ENCODE results near the gene MOCS1.

MOCS1 gene

GRCh38 chr6:39909701-39910100 is 24.6 kb downstream of the MOCS1 start:
- Histone ChIP-seq H3K27ac (ENCODE audit: low read length) (no peak overlapping the region), H3K4me3 (ENCODE audit: low read length) (no peak overlapping the region), H3K9me3 (ENCODE audit: control insufficient read depth, low read depth, low read length) (no peaks in the 10 kb centered on the region), H3K9ac (ENCODE audit: low read length) (no peak overlapping the region), H3K4me1 (ENCODE audit: control insufficient read depth, low read depth, low read length) (no peaks in the 10 kb centered on the region), H3K27me3 (ENCODE audit: control insufficient read depth, insufficient read depth, low read length) (no peaks in the 10 kb centered on the region), H3K36me3 (ENCODE audit: control insufficient read depth, low read depth, low read length) (peaks cover 12% of the 10 kb centered on the region)

GRCh38 chr6:39908838-39909583 is 25.3 kb downstream of the MOCS1 start:
- peaks cover 10% of the 10 kb centered on the region for H3K36me3 ChIP-seq (ENCODE audit: control insufficient read depth, low read depth, low read length)
- no peak overlapping the region for H3K27ac ChIP-seq (ENCODE audit: low read length)
- no peaks in the 10 kb centered on the region for H3K4me1 ChIP-seq (ENCODE audit: control insufficient read depth, low read depth, low read length)
- no peak overlapping the region for H3K4me3 ChIP-seq (ENCODE audit: low read length)
- H3K9ac ChIP-seq (ENCODE audit: low read length) = no peak overlapping the region
- no peaks in the 10 kb centered on the region for H3K9me3 ChIP-seq (ENCODE audit: control insufficient read depth, low read depth, low read length)
- no peaks in the 10 kb centered on the region for H3K27me3 ChIP-seq (ENCODE audit: control insufficient read depth, insufficient read depth, low read length)

- no peaks in the 10 kb centered on the region for H3K27me3 ChIP-seq (ENCODE audit: control insufficient read depth, insufficient read depth, low read length)
- H3K9me3 ChIP-seq (ENCODE audit: control insufficient read depth, low read depth, low read length) = no peaks in the 10 kb centered on the region
- no peak overlapping the region for H3K4me3 ChIP-seq (ENCODE audit: low read length)
- no peak overlapping the region for H3K9ac ChIP-seq (ENCODE audit: low read length)
- H3K36me3 ChIP-seq (ENCODE audit: control insufficient read depth, low read depth, low read length) = peaks cover 7% of the 10 kb centered on the region
- no peak overlapping the region for H3K27ac ChIP-seq (ENCODE audit: low read length)
- H3K4me1 ChIP-seq (ENCODE audit: control insufficient read depth, low read depth, low read length) = no peaks in the 10 kb centered on the region
Measured at GRCh38 chr6:39907871-39908575, 26.2 kb downstream of the MOCS1 start.

GRCh38 chr6:39906318-39906761 is 27.9 kb downstream of the MOCS1 start:
- H3K9me3 ChIP-seq (ENCODE audit: control insufficient read depth, low read depth, low read length) = no peaks in the 10 kb centered on the region
- no peaks in the 10 kb centered on the region for H3K27me3 ChIP-seq (ENCODE audit: control insufficient read depth, insufficient read depth, low read length)
- no peak overlapping the region for H3K27ac ChIP-seq (ENCODE audit: low read length)

GRCh38 chr6:39905640-39905975 is 28.7 kb downstream of the MOCS1 start:
- Histone ChIP-seq H3K4me3 (ENCODE audit: low read length) (no peak overlapping the region), H3K36me3 (ENCODE audit: control insufficient read depth, low read depth, low read length) (peaks cover 3% of the 10 kb centered on the region), H3K9ac (ENCODE audit: low read length) (no peak overlapping the region), H3K9me3 (ENCODE audit: control insufficient read depth, low read depth, low read length) (no peaks in the 10 kb centered on the region), H3K4me1 (ENCODE audit: control insufficient read depth, low read depth, low read length) (no peaks in the 10 kb centered on the region), H3K27me3 (ENCODE audit: control insufficient read depth, insufficient read depth, low read length) (no peaks in the 10 kb centered on the region), H3K27ac (ENCODE audit: low read length) (no peak overlapping the region)

More at GRCh38 chr6:39906318-39906761, 27.9 kb downstream of the MOCS1 start:
- Histone ChIP-seq H3K4me1 (ENCODE audit: control insufficient read depth, low read depth, low read length) (no peaks in the 10 kb centered on the region), H3K9ac (ENCODE audit: low read length) (no peak overlapping the region), H3K36me3 (ENCODE audit: control insufficient read depth, low read depth, low read length) (peaks cover 3% of the 10 kb centered on the region), H3K4me3 (ENCODE audit: low read length) (no peak overlapping the region)

- no peaks in the 10 kb centered on the region for H3K4me1 ChIP-seq (ENCODE audit: control insufficient read depth, low read depth, low read length)
- H3K9me3 ChIP-seq (ENCODE audit: control insufficient read depth, low read depth, low read length) = no peaks in the 10 kb centered on the region
- H3K27ac ChIP-seq (ENCODE audit: low read length) = no peak overlapping the region
- peaks cover 3% of the 10 kb centered on the region for H3K36me3 ChIP-seq (ENCODE audit: control insufficient read depth, low read depth, low read length)
- no peaks in the 10 kb centered on the region for H3K27me3 ChIP-seq (ENCODE audit: control insufficient read depth, insufficient read depth, low read length)
- no peak overlapping the region for H3K9ac ChIP-seq (ENCODE audit: low read length)
- no peak overlapping the region for H3K4me3 ChIP-seq (ENCODE audit: low read length)
Measured at GRCh38 chr6:39904946-39905639, 29.2 kb downstream of the MOCS1 start.

GRCh38 chr6:39903656-39904055 is 30.6 kb downstream of the MOCS1 start:
- no peak overlapping the region for H3K9ac ChIP-seq (ENCODE audit: low read length)
- H3K27me3 ChIP-seq (ENCODE audit: control insufficient read depth, insufficient read depth, low read length) = no peaks in the 10 kb centered on the region
- no peaks in the 10 kb centered on the region for H3K9me3 ChIP-seq (ENCODE audit: control insufficient read depth, low read depth, low read length)
- peaks cover 3% of the 10 kb centered on the region for H3K36me3 ChIP-seq (ENCODE audit: control insufficient read depth, low read depth, low read length)
- no peak overlapping the region for H3K4me3 ChIP-seq (ENCODE audit: low read length)
- H3K4me1 ChIP-seq (ENCODE audit: control insufficient read depth, low read depth, low read length) = no peaks in the 10 kb centered on the region
- no peak overlapping the region for H3K27ac ChIP-seq (ENCODE audit: low read length)

- Histone ChIP-seq H3K27me3 (ENCODE audit: control insufficient read depth, insufficient read depth, low read length) (no peaks in the 10 kb centered on the region), H3K36me3 (ENCODE audit: control insufficient read depth, low read depth, low read length) (no peaks in the 10 kb centered on the region), H3K4me3 (ENCODE audit: low read length) (no peak overlapping the region), H3K27ac (ENCODE audit: low read length) (no peak overlapping the region), H3K4me1 (ENCODE audit: control insufficient read depth, low read depth, low read length) (peaks cover 6% of the 10 kb centered on the region), H3K9me3 (ENCODE audit: control insufficient read depth, low read depth, low read length) (no peaks in the 10 kb centered on the region), H3K9ac (ENCODE audit: low read length) (no peak overlapping the region)
Measured at GRCh38 chr6:39902786-39903465, 31.3 kb downstream of the MOCS1 start.

GRCh38 chr6:39902136-39902535 is 32.1 kb downstream of the MOCS1 start:
- no peaks in the 10 kb centered on the region for H3K9me3 ChIP-seq (ENCODE audit: control insufficient read depth, low read depth, low read length)
- H3K9ac ChIP-seq (ENCODE audit: low read length) = no peak overlapping the region
- H3K4me1 ChIP-seq (ENCODE audit: control insufficient read depth, low read depth, low read length) = peaks cover 14% of the 10 kb centered on the region
- no peak overlapping the region for H3K4me3 ChIP-seq (ENCODE audit: low read length)
- no peak overlapping the region for H3K27ac ChIP-seq (ENCODE audit: low read length)
- no peaks in the 10 kb centered on the region for H3K27me3 ChIP-seq (ENCODE audit: control insufficient read depth, insufficient read depth, low read length)
- no peaks in the 10 kb centered on the region for H3K36me3 ChIP-seq (ENCODE audit: control insufficient read depth, low read depth, low read length)

GRCh38 chr6:39901670-39902069 is 32.6 kb downstream of the MOCS1 start:
- peaks cover 16% of the 10 kb centered on the region for H3K4me1 ChIP-seq (ENCODE audit: control insufficient read depth, low read depth, low read length)
- H3K27ac ChIP-seq (ENCODE audit: low read length) = no peak overlapping the region
- no peaks in the 10 kb centered on the region for H3K27me3 ChIP-seq (ENCODE audit: control insufficient read depth, insufficient read depth, low read length)
- no peak overlapping the region for H3K4me3 ChIP-seq (ENCODE audit: low read length)
- H3K9ac ChIP-seq (ENCODE audit: low read length) = no peak overlapping the region
- H3K36me3 ChIP-seq (ENCODE audit: control insufficient read depth, low read depth, low read length) = no peaks in the 10 kb centered on the region
- no peaks in the 10 kb centered on the region for H3K9me3 ChIP-seq (ENCODE audit: control insufficient read depth, low read depth, low read length)

- Histone ChIP-seq H3K9ac (ENCODE audit: low read length) (no peak overlapping the region), H3K36me3 (ENCODE audit: control insufficient read depth, low read depth, low read length) (no peaks in the 10 kb centered on the region), H3K9me3 (ENCODE audit: control insufficient read depth, low read depth, low read length) (no peaks in the 10 kb centered on the region), H3K4me3 (ENCODE audit: low read length) (no peak overlapping the region), H3K27ac (ENCODE audit: low read length) (no peak overlapping the region), H3K27me3 (ENCODE audit: control insufficient read depth, insufficient read depth, low read length) (no peaks in the 10 kb centered on the region), H3K4me1 (ENCODE audit: control insufficient read depth, low read depth, low read length) (peaks cover 16% of the 10 kb centered on the region)
Measured at GRCh38 chr6:39901116-39901655, 33.1 kb downstream of the MOCS1 start.

All from iPS-18a (cell line).